Astrocyte (in vitro differentiated cells and primary cell): Measurements from ENCODE around the gene GNAI3.

Experiments used
- CTCF ChIP-seq: IDR thresholded peaks from 2 replicates; pipeline ENCODE4 v1.5.1; 2011; ENCODE audit warnings: low read depth, mild to moderate bottlenecking, inconsistent platforms, low read length, moderate library complexity; ENCODE audit not compliant: insufficient read depth
- EZH2 ChIP-seq: IDR thresholded peaks from 2 replicates; pipeline ENCODE4 v1.6.1; 2012; ENCODE audit warnings: mild to moderate bottlenecking, low read length, inconsistent platforms; ENCODE audit not compliant: insufficient read depth

GRCh38 chr1:109667452-109668122 lies 119.2 kb downstream of the GNAI3 start, which contains the start of gene GSTM2:
- TF ChIP-seq CTCF (no peak), EZH2 (no peak)
